Retinal pigment epithelial cell (primary cell): ENCODE measurements around the gene APLP2.

Experiments
- DNase-seq: peaks from one replicate; pipeline ENCODE4 v3.0.0-alpha.2; 2010; ENCODE audit warnings: low read depth
- H3K4me3 ChIP-seq: 2 replicates; pipeline ENCODE4 v1.5.1; 2011; ENCODE audit warnings: mild to moderate bottlenecking, low read length, control low read depth, moderate library complexity
- TF ChIP-seq, protein P1 (sequence below): conservative IDR thresholded peaks from 2 replicates; pipeline ENCODE4 v1.5.1; 2011; ENCODE audit warnings: low read depth, low read length, control low read depth, inconsistent platforms

APLP2 gene

DNA sequence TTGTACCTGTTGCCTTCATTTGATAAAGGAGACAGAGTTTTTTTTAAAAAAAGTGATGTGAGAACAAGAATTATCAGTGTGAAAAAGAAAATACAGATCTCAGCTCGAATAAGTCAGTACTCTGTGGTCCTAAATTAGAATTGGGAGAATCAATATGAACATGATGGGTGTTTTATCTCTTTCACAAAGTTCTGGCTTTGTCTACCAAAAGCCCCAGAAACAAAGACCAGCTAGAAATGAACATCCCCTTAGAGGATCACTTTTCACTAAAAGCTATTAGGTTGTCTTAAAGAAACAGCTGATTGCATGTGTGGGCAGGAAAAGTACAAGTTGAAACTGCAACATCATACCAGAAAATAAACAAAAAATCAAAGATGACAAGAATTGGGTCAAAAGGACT lies 81.5 kb downstream of the APLP2 start:
- no peak overlapping the region for H3K4me3 ChIP-seq
- no peak for DNase-seq
- TF ChIP-seq, protein P1, sequence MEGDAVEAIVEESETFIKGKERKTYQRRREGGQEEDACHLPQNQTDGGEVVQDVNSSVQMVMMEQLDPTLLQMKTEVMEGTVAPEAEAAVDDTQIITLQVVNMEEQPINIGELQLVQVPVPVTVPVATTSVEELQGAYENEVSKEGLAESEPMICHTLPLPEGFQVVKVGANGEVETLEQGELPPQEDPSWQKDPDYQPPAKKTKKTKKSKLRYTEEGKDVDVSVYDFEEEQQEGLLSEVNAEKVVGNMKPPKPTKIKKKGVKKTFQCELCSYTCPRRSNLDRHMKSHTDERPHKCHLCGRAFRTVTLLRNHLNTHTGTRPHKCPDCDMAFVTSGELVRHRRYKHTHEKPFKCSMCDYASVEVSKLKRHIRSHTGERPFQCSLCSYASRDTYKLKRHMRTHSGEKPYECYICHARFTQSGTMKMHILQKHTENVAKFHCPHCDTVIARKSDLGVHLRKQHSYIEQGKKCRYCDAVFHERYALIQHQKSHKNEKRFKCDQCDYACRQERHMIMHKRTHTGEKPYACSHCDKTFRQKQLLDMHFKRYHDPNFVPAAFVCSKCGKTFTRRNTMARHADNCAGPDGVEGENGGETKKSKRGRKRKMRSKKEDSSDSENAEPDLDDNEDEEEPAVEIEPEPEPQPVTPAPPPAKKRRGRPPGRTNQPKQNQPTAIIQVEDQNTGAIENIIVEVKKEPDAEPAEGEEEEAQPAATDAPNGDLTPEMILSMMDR, result no peak

- no peak for DNase-seq
- TF ChIP-seq, protein P1, result no peak
- H3K4me3 ChIP-seq, result no peak overlapping the region
Observed at GRCh38 chr11:130156108-130157022, 86.7 kb downstream of the APLP2 start.

DNA sequence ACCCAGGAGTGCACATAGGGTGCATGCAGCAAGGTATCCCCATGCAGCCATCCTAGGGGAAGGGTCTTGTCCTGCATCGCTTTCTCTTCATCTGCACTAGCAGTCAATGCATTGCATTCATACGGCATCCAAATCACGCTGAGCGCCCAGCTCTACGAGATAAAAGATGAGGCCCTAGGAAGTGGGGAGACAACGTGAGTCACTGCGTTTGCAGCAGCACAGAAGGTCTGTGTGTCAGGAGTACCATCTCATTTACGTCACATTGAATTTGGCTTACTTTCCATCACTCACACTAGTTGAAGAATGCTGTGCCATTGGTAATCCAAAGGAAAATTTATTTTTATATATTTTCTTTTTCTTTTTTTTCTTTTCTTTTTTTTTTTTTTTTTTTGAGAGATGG lies 87.4 kb downstream of the APLP2 start:
- no peak for DNase-seq
- TF ChIP-seq, protein P1, result no peak
- H3K4me3 ChIP-seq, result no peak overlapping the region

GRCh38 chr11:130157840-130158239 lies 88.1 kb downstream of the APLP2 start:
- H3K4me3 ChIP-seq, result no peak overlapping the region
- no peak for DNase-seq
- TF ChIP-seq, protein P1, result no peak

GRCh38 chr11:130159139-130159538 lies 89.4 kb downstream of the APLP2 start:
- TF ChIP-seq, protein P1, result no peak
- no peak overlapping the region for H3K4me3 ChIP-seq
- no peak for DNase-seq

GRCh38 chr11:130159657-130160497 lies 90.2 kb downstream of the APLP2 start, which contains the start of gene ST14:
Gene ST14 (plus strand): TSS chr11:130159782. CDS start chr11:130159980, 198 bp downstream.
- TF ChIP-seq, protein P1, result no peak
- DNase-seq, result no peak
- H3K4me3 ChIP-seq, result no peak within 1 kb of the TSS
